ENCODE results near the gene ARHGAP32. TPM values are rescaled to one million over a fixed set of nuclear protein-coding genes. Genes with fewer than 3 reads are reported as not detected.
"Not testable (repeated sequence)": the region's sequence is repeated elsewhere in the genome, so short reads cannot be mapped to it uniquely, and the experiment has no call there.

ARHGAP32 gene
- total and polyA plus RNA-seq, 2 donors (not counting 1 experiment from before 2014, with no cell fraction given), result 4.0 to 9.6 TPM

DNA sequence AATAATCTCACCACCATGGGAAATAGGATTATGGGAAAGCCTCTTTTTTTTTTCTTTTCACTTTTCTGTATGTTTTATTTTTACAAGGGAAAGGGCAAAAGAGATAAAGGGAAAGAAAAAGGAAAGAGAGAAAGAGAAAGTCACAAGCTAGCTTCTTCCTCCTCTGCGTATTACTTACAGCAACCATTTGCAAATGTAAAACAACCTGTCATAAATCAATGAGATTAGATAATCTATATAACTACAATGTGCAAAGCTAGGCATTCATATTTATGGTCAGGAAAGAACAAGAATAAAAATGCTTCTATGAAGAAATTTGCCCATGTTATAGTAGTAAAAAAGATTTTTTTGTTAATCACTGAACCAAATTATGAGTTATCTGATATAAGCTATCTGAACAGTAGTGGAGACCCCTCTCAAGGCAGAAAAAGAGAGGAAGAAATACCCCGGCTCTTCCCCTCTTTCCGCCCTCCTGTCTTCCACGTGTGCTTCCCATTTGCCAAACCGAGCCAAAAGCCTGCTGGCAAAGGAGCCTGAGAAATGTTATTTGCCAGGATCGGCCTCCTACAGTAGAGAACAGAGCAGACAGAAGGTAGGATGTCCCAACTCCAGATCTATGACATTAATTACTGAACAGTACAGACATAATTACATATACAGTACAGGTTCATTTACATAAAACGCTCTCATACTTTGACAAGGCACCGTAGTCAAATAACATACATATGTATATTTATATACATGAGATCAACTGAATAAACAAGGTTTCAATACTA lies 50.2 kb downstream of the ARHGAP32 start:
- Histone ChIP-seq H2AFZ (ENCODE audit: low read length) (no peak overlapping the region), H3K4me3 (replicated peaks in 1 of 4; ENCODE audit: control extremely low read depth in 1 of 4, insufficient read depth in 1 of 4, low read depth in 3 of 4, low read length in 4 of 4) (no peak overlapping the region), H3K79me2 (ENCODE audit: control insufficient read depth, insufficient read depth, low read length) (no peaks in the 10 kb centered on the region), H3K36me3 (ENCODE audit: control insufficient read depth, insufficient read depth, low read length) (no peaks in the 10 kb centered on the region), H3K27ac (ENCODE audit: insufficient read depth, low read length) (no peak overlapping the region), H3K4me2 (ENCODE audit: extremely low read depth, insufficient read depth, low read length) (no peak overlapping the region), H3K27me3 (ENCODE audit: control insufficient read depth, insufficient read depth, low read length) (no peaks in the 10 kb centered on the region), H3K4me1 (ENCODE audit: control insufficient read depth, extremely low read depth, insufficient read depth, low read length) (no peaks in the 10 kb centered on the region), H3K9ac (ENCODE audit: insufficient read depth, low read length) (no peak overlapping the region), H3K9me3 (ENCODE audit: control insufficient read depth, insufficient read depth, low read depth, low read length) (no peaks in the 10 kb centered on the region), H4K20me1 (ENCODE audit: control insufficient read depth, extremely low read depth, insufficient read depth, low read length) (no peaks in the 10 kb centered on the region)
- TF ChIP-seq, protein P1, sequence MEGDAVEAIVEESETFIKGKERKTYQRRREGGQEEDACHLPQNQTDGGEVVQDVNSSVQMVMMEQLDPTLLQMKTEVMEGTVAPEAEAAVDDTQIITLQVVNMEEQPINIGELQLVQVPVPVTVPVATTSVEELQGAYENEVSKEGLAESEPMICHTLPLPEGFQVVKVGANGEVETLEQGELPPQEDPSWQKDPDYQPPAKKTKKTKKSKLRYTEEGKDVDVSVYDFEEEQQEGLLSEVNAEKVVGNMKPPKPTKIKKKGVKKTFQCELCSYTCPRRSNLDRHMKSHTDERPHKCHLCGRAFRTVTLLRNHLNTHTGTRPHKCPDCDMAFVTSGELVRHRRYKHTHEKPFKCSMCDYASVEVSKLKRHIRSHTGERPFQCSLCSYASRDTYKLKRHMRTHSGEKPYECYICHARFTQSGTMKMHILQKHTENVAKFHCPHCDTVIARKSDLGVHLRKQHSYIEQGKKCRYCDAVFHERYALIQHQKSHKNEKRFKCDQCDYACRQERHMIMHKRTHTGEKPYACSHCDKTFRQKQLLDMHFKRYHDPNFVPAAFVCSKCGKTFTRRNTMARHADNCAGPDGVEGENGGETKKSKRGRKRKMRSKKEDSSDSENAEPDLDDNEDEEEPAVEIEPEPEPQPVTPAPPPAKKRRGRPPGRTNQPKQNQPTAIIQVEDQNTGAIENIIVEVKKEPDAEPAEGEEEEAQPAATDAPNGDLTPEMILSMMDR (conservative IDR thresholded peaks at IDR 0.05 in 1 of 2, IDR thresholded peaks at IDR 0.05 in 1 of 2; ENCODE audit: low read depth in 1 of 2, low read length in 2 of 2), result no peak
- TF ChIP-seq EZH2 (IDR thresholded peaks at IDR 0.05; ENCODE audit: low read length, missing control alignments), result no peak
- DNase-seq (ENCODE audit: low read depth in 2 of 2), result peak; percentile 26 to 69

DNA sequence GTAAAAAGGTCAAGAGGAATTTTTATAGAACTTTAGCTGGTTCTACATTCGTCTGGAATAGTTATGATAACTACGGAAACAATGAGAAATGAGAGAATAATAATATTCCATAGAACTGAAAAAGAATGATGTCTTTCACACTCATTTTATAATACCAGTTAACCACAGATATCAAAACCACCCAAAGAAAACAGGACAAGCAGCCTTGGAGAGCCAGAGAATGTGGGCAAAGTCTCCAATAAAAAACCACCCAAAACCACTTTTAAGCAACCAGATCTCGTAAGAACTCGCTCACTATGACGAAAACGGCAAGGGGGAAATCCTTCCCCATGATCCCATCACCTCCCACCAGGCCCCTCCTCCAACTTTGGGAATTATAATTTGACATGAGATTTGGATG lies 60.8 kb downstream of the ARHGAP32 start:
- Histone ChIP-seq H4K20me1 (ENCODE audit: control insufficient read depth, extremely low read depth, insufficient read depth, low read length) (no peaks in the 10 kb centered on the region), H3K79me2 (ENCODE audit: control insufficient read depth, insufficient read depth, low read length) (no peaks in the 10 kb centered on the region), H3K4me2 (ENCODE audit: extremely low read depth, insufficient read depth, low read length) (no peak overlapping the region), H3K4me3 (replicated peaks in 1 of 4; ENCODE audit: control extremely low read depth in 1 of 4, insufficient read depth in 1 of 4, low read depth in 3 of 4, low read length in 4 of 4) (no peak overlapping the region), H3K27me3 (ENCODE audit: control insufficient read depth, insufficient read depth, low read length) (no peaks in the 10 kb centered on the region), H3K27ac (ENCODE audit: insufficient read depth, low read length) (no peak overlapping the region), H3K4me1 (ENCODE audit: control insufficient read depth, extremely low read depth, insufficient read depth, low read length) (no peaks in the 10 kb centered on the region), H3K9ac (ENCODE audit: insufficient read depth, low read length) (no peak overlapping the region), H2AFZ (ENCODE audit: low read length) (no peak overlapping the region), H3K36me3 (ENCODE audit: control insufficient read depth, insufficient read depth, low read length) (no peaks in the 10 kb centered on the region), H3K9me3 (ENCODE audit: control insufficient read depth, insufficient read depth, low read depth, low read length) (no peaks in the 10 kb centered on the region)
- TF ChIP-seq, protein P1 (conservative IDR thresholded peaks at IDR 0.05 in 1 of 2, IDR thresholded peaks at IDR 0.05 in 1 of 2; ENCODE audit: low read depth in 1 of 2, low read length in 2 of 2), result no peak
- no peak for TF ChIP-seq EZH2 (IDR thresholded peaks at IDR 0.05; ENCODE audit: low read length, missing control alignments)
- DNase-seq (ENCODE audit: low read depth in 2 of 2), result peak in 1 of 2 donors; percentile 74

DNA sequence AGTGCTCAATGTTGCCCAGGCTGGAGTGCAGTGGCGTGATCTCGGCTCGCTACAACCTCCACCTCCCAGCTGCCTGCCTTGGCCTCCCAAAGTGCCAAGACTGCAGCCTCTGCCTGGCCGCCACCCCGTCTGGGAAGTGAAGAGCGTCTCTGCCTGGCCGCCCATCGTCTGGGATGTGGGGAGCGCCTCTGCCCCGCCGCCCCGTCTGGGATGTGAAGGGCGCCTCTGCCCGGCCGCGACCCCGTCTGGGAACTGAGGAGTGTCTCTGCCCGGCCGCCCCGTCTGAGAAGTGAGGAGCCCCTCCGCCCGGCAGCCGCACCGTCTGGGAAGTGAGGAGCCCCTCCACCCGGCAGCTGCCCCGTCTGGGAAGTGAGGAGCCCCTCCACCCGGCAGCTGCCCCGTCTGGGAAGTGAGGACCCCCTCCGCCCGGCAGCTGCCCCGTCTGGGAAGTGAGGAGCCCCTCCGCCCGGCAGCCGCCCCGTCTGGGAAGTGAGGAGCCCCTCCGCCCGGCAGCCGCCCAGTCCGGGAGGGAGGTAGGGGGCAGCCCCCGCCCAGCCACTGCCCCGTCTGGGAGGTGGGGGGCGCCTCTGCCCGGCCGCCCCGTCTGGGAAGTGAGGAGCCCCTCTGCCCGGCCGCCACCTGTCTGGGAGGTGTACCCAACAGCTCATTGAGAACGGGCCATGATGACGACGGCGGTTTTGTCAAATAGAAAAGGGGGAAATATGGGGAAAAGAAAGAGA lies 63.1 kb downstream of the ARHGAP32 start:
- not testable (repeated sequence) for H3K79me2 ChIP-seq (ENCODE audit: control insufficient read depth, insufficient read depth, low read length); H3K36me3 ChIP-seq (ENCODE audit: control insufficient read depth, insufficient read depth, low read length); H4K20me1 ChIP-seq (ENCODE audit: control insufficient read depth, extremely low read depth, insufficient read depth, low read length); H3K27ac ChIP-seq (ENCODE audit: insufficient read depth, low read length); H3K9ac ChIP-seq (ENCODE audit: insufficient read depth, low read length); H3K27me3 ChIP-seq (ENCODE audit: control insufficient read depth, insufficient read depth, low read length); H3K4me1 ChIP-seq (ENCODE audit: control insufficient read depth, extremely low read depth, insufficient read depth, low read length); DNase-seq (ENCODE audit: low read depth in 2 of 2); H3K9me3 ChIP-seq (ENCODE audit: control insufficient read depth, insufficient read depth, low read depth, low read length); H3K4me3 ChIP-seq (replicated peaks in 1 of 4; ENCODE audit: control extremely low read depth in 1 of 4, insufficient read depth in 1 of 4, low read depth in 3 of 4, low read length in 4 of 4); H3K4me2 ChIP-seq (ENCODE audit: extremely low read depth, insufficient read depth, low read length); H2AFZ ChIP-seq (ENCODE audit: low read length)

Data from fibroblast of lung (primary cell).